Stimulated activated CD8-positive, alpha-beta memory T cell treated with anti-CD3 and anti-CD28 coated beads, Interleukin-7, amount 100 ng/mL, for 1 hour (primary cell): Measurements from ENCODE around the gene TNNT1.

Experiments used
- DNase-seq, 2 donors: peaks; one replicate each; pipeline ENCODE4 v3.0.0-alpha.2; 2020; ENCODE audit warnings: low read depth in 2 of 2

The TNNT1 gene

GRCh38 chr19:55141696-55142095 is 7.3 kb downstream of the TNNT1 start:
- DNase-seq, result no peak

GRCh38 chr19:55137915-55138314 is 11.1 kb downstream of the TNNT1 start:
- no peak for DNase-seq

- no peak for DNase-seq
These were observed 12.5 kb downstream of the TNNT1 start for GRCh38 chr19:55136399-55137102.

- DNase-seq, result no peak
These were observed 14.3 kb downstream of the TNNT1 start for GRCh38 chr19:55134736-55135135.

- no peak for DNase-seq
These were observed 15.2 kb downstream of the TNNT1 start for GRCh38 chr19:55133639-55134444.

- DNase-seq, result no peak
These were observed 16.4 kb downstream of the TNNT1 start for GRCh38 chr19:55132453-55133129.

GRCh38 chr19:55131421-55131820 is 17.6 kb downstream of the TNNT1 start:
- DNase-seq, result no peak

GRCh38 chr19:55119053-55119452 is 30.0 kb downstream of the TNNT1 start:
- no peak for DNase-seq

GRCh38 chr19:55118401-55118991 is 30.5 kb downstream of the TNNT1 start:
- no peak for DNase-seq

- peak; percentile 92 to 95 for DNase-seq
These were observed 31.2 kb downstream of the TNNT1 start for GRCh38 chr19:55117663-55118391.

- DNase-seq, result no peak
These were observed 31.9 kb downstream of the TNNT1 start, which contains the start of gene PPP1R12C for GRCh38 chr19:55116859-55117662. Gene PPP1R12C, minus strand, starts transcription at chr19:55117637. Its CDS starts 94 bp downstream, at chr19:55117543.

GRCh38 chr19:55116232-55116858 is 32.7 kb downstream of the TNNT1 start:
- no peak for DNase-seq

- no peak for DNase-seq
These were observed 33.5 kb downstream of the TNNT1 start for GRCh38 chr19:55115446-55116065.

GRCh38 chr19:55114566-55115145 is 34.4 kb downstream of the TNNT1 start:
- no peak for DNase-seq

GRCh38 chr19:55113570-55114039 is 35.4 kb downstream of the TNNT1 start:
- DNase-seq, result no peak

- no peak for DNase-seq
These were observed 36.0 kb downstream of the TNNT1 start for GRCh38 chr19:55112777-55113569.

- DNase-seq, result no peak
These were observed 36.7 kb downstream of the TNNT1 start for GRCh38 chr19:55112246-55112776.

GRCh38 chr19:55111238-55111831 is 37.7 kb downstream of the TNNT1 start:
- DNase-seq, result no peak
